Measurements from ENCODE around the gene MAP4K4. TPM values are rescaled to one million over a fixed set of nuclear protein-coding genes. Genes with fewer than 3 reads are reported as not detected.

The MAP4K4 gene
- total RNA-seq = 100 to 1,000 TPM in 1 of 4 donors, 10 to 100 TPM in 3; 79.3 to 104 (median 95.0) TPM

GRCh38 chr2:101697124-101698013, at the start of gene MAP4K4:
MAP4K4 (plus strand) TSS chr2:101697707; CDS start chr2:101698081, 374 bp downstream.
- TF ChIP-seq CTCF (IDR thresholded peaks at IDR 0.05; ENCODE audit: low read depth) = no peak

DNA sequence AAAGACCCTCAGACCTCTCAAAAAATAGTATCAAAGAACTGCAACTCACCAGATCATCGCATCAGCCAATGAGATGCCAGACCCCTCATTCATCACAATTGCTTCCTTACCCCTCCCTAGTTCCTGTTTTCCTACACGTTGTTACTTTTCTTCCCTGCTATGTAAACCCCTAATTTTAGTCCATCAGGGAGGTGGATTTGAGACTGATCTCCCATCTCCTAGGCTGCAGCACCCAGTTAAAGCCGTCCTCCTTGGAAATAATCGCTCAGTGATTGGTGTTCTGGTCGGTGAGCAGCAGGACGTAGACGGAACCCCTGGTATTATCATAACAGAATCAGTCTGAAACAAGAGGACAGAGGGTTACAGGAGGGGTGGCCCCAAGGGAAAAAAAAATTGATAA, 44.0 kb upstream of the MAP4K4 start:
- no peak for TF ChIP-seq CTCF (IDR thresholded peaks at IDR 0.05; ENCODE audit: low read depth)

DNA sequence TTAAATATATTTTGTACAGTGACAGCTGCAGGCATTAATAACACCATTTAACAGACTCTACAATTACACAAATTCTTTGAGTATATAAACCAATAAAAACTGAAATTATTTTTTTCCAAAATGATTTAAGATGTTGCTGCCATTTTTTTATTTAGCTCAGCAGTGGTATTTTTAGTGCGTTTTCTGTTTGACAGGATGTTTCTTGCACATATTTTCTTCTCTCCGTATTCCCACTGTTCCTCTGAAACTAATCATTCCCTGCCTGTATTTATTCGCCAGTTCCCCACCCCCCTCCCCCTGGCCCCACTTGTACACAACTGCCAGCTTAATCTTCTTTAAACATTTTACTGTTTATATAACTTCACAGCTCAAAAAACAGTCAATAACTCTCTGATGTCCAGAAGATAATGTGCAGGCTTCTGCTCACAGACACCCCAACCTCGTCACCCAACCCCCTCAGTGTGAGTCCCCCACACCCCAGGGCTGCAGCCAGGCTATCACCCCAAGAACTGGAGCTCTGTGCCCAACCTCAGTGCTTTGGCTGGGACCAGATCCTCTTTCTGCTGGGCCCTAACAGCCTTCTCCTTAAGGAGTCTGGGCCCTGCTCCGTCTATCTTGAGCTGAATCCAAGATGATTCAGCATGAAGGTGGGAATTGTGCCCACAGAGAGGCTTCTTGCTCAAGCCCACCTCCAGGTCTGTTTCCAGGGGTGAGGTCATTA, 41.6 kb upstream of the MAP4K4 start:
- TF ChIP-seq CTCF (IDR thresholded peaks at IDR 0.05; ENCODE audit: low read depth) = no peak

GRCh38 chr2:101657787-101658186, 39.7 kb upstream of the MAP4K4 start:
- TF ChIP-seq CTCF (IDR thresholded peaks at IDR 0.05; ENCODE audit: low read depth) = no peak

GRCh38 chr2:101658387-101658786, 39.1 kb upstream of the MAP4K4 start:
- TF ChIP-seq CTCF (IDR thresholded peaks at IDR 0.05; ENCODE audit: low read depth) = no peak

GRCh38 chr2:101665312-101665711, 32.2 kb upstream of the MAP4K4 start:
- TF ChIP-seq CTCF (IDR thresholded peaks at IDR 0.05; ENCODE audit: low read depth) = no peak

- no peak for TF ChIP-seq CTCF (IDR thresholded peaks at IDR 0.05; ENCODE audit: low read depth)
Measured at GRCh38 chr2:101667823-101668222, 29.7 kb upstream of the MAP4K4 start.

Data from subcutaneous adipose tissue (tissue), 4 donors.